Hepatocyte (in vitro differentiated cells): ENCODE measurements around the gene GTF3C1. TPM values are rescaled to one million over a fixed set of nuclear protein-coding genes. Genes with fewer than 3 reads are reported as not detected.

Experiments used
- DNase-seq: peaks from one replicate; pipeline ENCODE4 v3.0.0-alpha.2; 2016; ENCODE audit warnings: low spot score
- H2AFZ ChIP-seq: fragments of 200-600 bp; sonication (generic); 2 replicates; pipeline ENCODE4 v1.6.0; 2016; ENCODE audit warnings: antibody characterized with exemption, mild to moderate bottlenecking
- H3K27ac ChIP-seq: fragments of 200-600 bp; sonication (generic); 2 replicates; pipeline ENCODE4 v1.5.1; 2016; ENCODE audit warnings: mild to moderate bottlenecking
- H3K27me3 ChIP-seq: fragments of 200-600 bp; sonication (generic); 2 replicates; pipeline ENCODE4 v1.6.1; 2016
- H3K36me3 ChIP-seq: fragments of 200-600 bp; sonication (generic); replicated peaks from 2 replicates; pipeline ENCODE4 v1.5.1; 2016; ENCODE audit warnings: low read depth; ENCODE audit not compliant: insufficient read depth
- H3K4me1 ChIP-seq: fragments of 200-600 bp; sonication (generic); 2 replicates; pipeline ENCODE4 v1.5.1; 2016; ENCODE audit warnings: mild to moderate bottlenecking, moderate library complexity; ENCODE audit not compliant: insufficient read depth
- H3K4me2 ChIP-seq: fragments of 200-600 bp; sonication (generic); 2 replicates; pipeline ENCODE4 v1.6.0; 2016
- H3K4me3 ChIP-seq: fragments of 200-600 bp; sonication (generic); 2 replicates; pipeline ENCODE4 v1.5.1; 2016; ENCODE audit warnings: mild to moderate bottlenecking
- H3K79me2 ChIP-seq: fragments of 200-600 bp; sonication (generic); 2 replicates; pipeline ENCODE4 v1.6.0; 2017; ENCODE audit warnings: mild to moderate bottlenecking
- H3K9me2 ChIP-seq: fragments of 200-600 bp; sonication (generic); replicated peaks from 2 replicates; pipeline ENCODE4 v1.6.0; 2017; ENCODE audit warnings: mild to moderate bottlenecking; ENCODE audit not compliant: insufficient read depth
- H3K9me3 ChIP-seq: fragments of 200-600 bp; sonication (generic); 2 replicates; pipeline ENCODE4 v1.5.1; 2016; ENCODE audit warnings: low read depth, mild to moderate bottlenecking
- H4K20me1 ChIP-seq: fragments of 200-600 bp; sonication (generic); 2 replicates; pipeline ENCODE4 v1.6.0; 2016; ENCODE audit warnings: mild to moderate bottlenecking; ENCODE audit not compliant: insufficient read depth, poor library complexity, severe bottlenecking
- CTCF ChIP-seq: fragments of 200-600 bp; sonication (generic); IDR thresholded peaks from 2 replicates; pipeline ENCODE4 v1.5.1; 2016; ENCODE audit warnings: antibody characterized with exemption, mild to moderate bottlenecking; ENCODE audit not compliant: poor library complexity
- EZH2 ChIP-seq: fragments of 200-600 bp; sonication (generic); IDR thresholded peaks from 2 replicates; pipeline ENCODE4 v1.6.1; 2016; ENCODE audit warnings: antibody characterized with exemption, mild to moderate bottlenecking, borderline replicate concordance
- EZH2phosphoT487 ChIP-seq: fragments of 200-600 bp; sonication (generic); IDR thresholded peaks from one replicate; pipeline ENCODE4 v1.6.1; 2018; ENCODE audit warnings: antibody characterized with exemption, mild to moderate bottlenecking, low read depth, moderate library complexity; ENCODE audit not compliant: unreplicated experiment, severe bottlenecking
- WGBS: methylation state at CpG from one replicate; pipeline ENCODE4 v1.1.6; 2016; ENCODE audit warnings: low lambda C conversion rate; ENCODE audit errors: missing lambda C conversion rate; 5-methylcytosine and 5-hydroxymethylcytosine counted together
- polyA plus RNA-seq: library from polyadenylated mRNA; unstranded; fragments of >200 nt; fragmentation: Nextera tagmentation; extraction: Ambion mirVana; gene quantifications from 2 replicates; pipeline ENCODE4 v1.2.1, GENCODE V29; 2016
- total RNA-seq: library from RNA; depleted of rRNA; stranded (reverse); fragments of >200 nt; gene quantifications from 2 replicates; pipeline ENCODE4 v1.2.3, GENCODE V29; 2014

The GTF3C1 gene
- total and polyA plus RNA-seq, 2 experiments from 2014 or later, result 41.5 to 59.6 TPM

- no peaks in the 10 kb centered on the region for H3K27me3 ChIP-seq
Measured at GRCh38 chr16:27447301-27447700, 102.4 kb downstream of the GTF3C1 start.

GRCh38 chr16:27446721-27447120 lies 103.0 kb downstream of the GTF3C1 start:
- 88% methylated on average over 4 of the region's 4 CpGs for WGBS
- H3K9me2 ChIP-seq, result no peaks in the 10 kb centered on the region
- no peak for DNase-seq
- H2AFZ ChIP-seq, result no peak overlapping the region
- no peaks in the 10 kb centered on the region for H3K27me3 ChIP-seq
- H4K20me1 ChIP-seq, result no peaks in the 10 kb centered on the region
- no peak overlapping the region for H3K4me3 ChIP-seq
- no peaks in the 10 kb centered on the region for H3K36me3 ChIP-seq
- no peaks in the 10 kb centered on the region for H3K4me1 ChIP-seq
- H3K79me2 ChIP-seq, result no peaks in the 10 kb centered on the region
- H3K9me3 ChIP-seq, result no peaks in the 10 kb centered on the region
- H3K4me2 ChIP-seq, result no peak overlapping the region
- no peak overlapping the region for H3K27ac ChIP-seq
- no peak for TF ChIP-seq EZH2phosphoT487
- no peak for TF ChIP-seq EZH2
- TF ChIP-seq CTCF, result no peak

More at GRCh38 chr16:27447301-27447700, 102.4 kb downstream of the GTF3C1 start:
- H3K79me2 ChIP-seq, result no peaks in the 10 kb centered on the region
- no peak overlapping the region for H2AFZ ChIP-seq
- H4K20me1 ChIP-seq, result no peaks in the 10 kb centered on the region
- H3K4me1 ChIP-seq, result no peaks in the 10 kb centered on the region
- no peaks in the 10 kb centered on the region for H3K36me3 ChIP-seq
- no peaks in the 10 kb centered on the region for H3K9me2 ChIP-seq
- WGBS, result 93% methylated on average over 5 of the region's 5 CpGs
- no peak for DNase-seq
- no peak overlapping the region for H3K27ac ChIP-seq
- no peak for TF ChIP-seq EZH2
- TF ChIP-seq CTCF, result no peak
- TF ChIP-seq EZH2phosphoT487, result no peak
- no peaks in the 10 kb centered on the region for H3K9me3 ChIP-seq
- H3K4me3 ChIP-seq, result no peak overlapping the region
- H3K4me2 ChIP-seq, result no peak overlapping the region

- TF ChIP-seq EZH2phosphoT487 (no peak), EZH2 (no peak), CTCF (no peak)
- H2AFZ ChIP-seq, result no peak overlapping the region
- no peaks in the 10 kb centered on the region for H3K79me2 ChIP-seq
- 94% methylated on average over 12 of the region's 12 CpGs for WGBS
- H3K4me3 ChIP-seq, result no peak overlapping the region
- no peaks in the 10 kb centered on the region for H3K36me3 ChIP-seq
- H3K27me3 ChIP-seq, result no peaks in the 10 kb centered on the region
- no peak for DNase-seq
- H4K20me1 ChIP-seq, result no peaks in the 10 kb centered on the region
- H3K9me2 ChIP-seq, result no peaks in the 10 kb centered on the region
- no peak overlapping the region for H3K27ac ChIP-seq
- H3K9me3 ChIP-seq, result no peaks in the 10 kb centered on the region
- no peak overlapping the region for H3K4me2 ChIP-seq
- H3K4me1 ChIP-seq, result no peaks in the 10 kb centered on the region
Measured at GRCh38 chr16:27445502-27446175, 104.1 kb downstream of the GTF3C1 start.
